Effector memory CD4-positive, alpha-beta T cell (primary cell): ENCODE data around the gene SIMC1.
"Not testable (repeated sequence)": the region's sequence is repeated elsewhere in the genome, so short reads cannot be mapped to it uniquely, and the experiment has no call there.

Source experiments
- DNase-seq, 3 donors: peaks; one replicate each; pipeline ENCODE4 v3.0.0-alpha.2; 2020
- H3K27ac ChIP-seq: 2 replicates; pipeline ENCODE4 v1.7.0; 2013; ENCODE audit warnings: mild to moderate bottlenecking, low read length, moderate library complexity; ENCODE audit not compliant: insufficient read depth, poor library complexity, severe bottlenecking
- H3K27me3 ChIP-seq: replicated peaks from 2 replicates; pipeline ENCODE4 v1.7.0; 2013; ENCODE audit warnings: mild to moderate bottlenecking, low read length; ENCODE audit not compliant: insufficient read depth, control insufficient read depth, poor library complexity, severe bottlenecking
- H3K36me3 ChIP-seq: 2 replicates; pipeline ENCODE4 v1.7.0; 2013; ENCODE audit warnings: mild to moderate bottlenecking, low read length, moderate library complexity; ENCODE audit not compliant: control insufficient read depth, insufficient read depth
- H3K4me1 ChIP-seq: 2 replicates; pipeline ENCODE4 v1.7.0; 2013; ENCODE audit warnings: low read length, mild to moderate bottlenecking; ENCODE audit not compliant: control insufficient read depth, insufficient read depth, poor library complexity, severe bottlenecking
- H3K4me3 ChIP-seq: 2 replicates; pipeline ENCODE4 v1.7.0; 2013; ENCODE audit warnings: low read length, low read depth, mild to moderate bottlenecking; ENCODE audit not compliant: insufficient read depth, poor library complexity, severe bottlenecking
- H3K9me3 ChIP-seq: 2 replicates; pipeline ENCODE4 v1.7.0; 2013; ENCODE audit warnings: mild to moderate bottlenecking, low read length, moderate library complexity; ENCODE audit not compliant: control insufficient read depth

Gene SIMC1

GRCh38 chr5:176244318-176244717 is 6.1 kb downstream of the SIMC1 start:
- not testable (repeated sequence) for H3K27me3 ChIP-seq, H3K4me1 ChIP-seq, H3K4me3 ChIP-seq, H3K36me3 ChIP-seq, H3K9me3 ChIP-seq, DNase-seq, H3K27ac ChIP-seq

- H3K27me3 ChIP-seq, DNase-seq, H3K36me3 ChIP-seq, H3K27ac ChIP-seq, H3K4me1 ChIP-seq, H3K4me3 ChIP-seq, H3K9me3 ChIP-seq: not testable (repeated sequence)
These were observed 6.8 kb downstream of the SIMC1 start for GRCh38 chr5:176245074-176245473.

GRCh38 chr5:176245489-176245888 is 7.3 kb downstream of the SIMC1 start:
- H3K4me3 ChIP-seq, H3K27ac ChIP-seq, H3K9me3 ChIP-seq, H3K4me1 ChIP-seq, H3K36me3 ChIP-seq, H3K27me3 ChIP-seq, DNase-seq: not testable (repeated sequence)

- H3K9me3 ChIP-seq, DNase-seq, H3K4me1 ChIP-seq, H3K27me3 ChIP-seq, H3K4me3 ChIP-seq, H3K27ac ChIP-seq, H3K36me3 ChIP-seq: not testable (repeated sequence)
These were observed 12.5 kb downstream of the SIMC1 start for GRCh38 chr5:176250691-176251090.

- H3K36me3 ChIP-seq, H3K27me3 ChIP-seq, H3K9me3 ChIP-seq, H3K4me3 ChIP-seq, H3K27ac ChIP-seq, DNase-seq, H3K4me1 ChIP-seq: not testable (repeated sequence)
These were observed 13.9 kb downstream of the SIMC1 start for GRCh38 chr5:176252171-176252570.

- not testable (repeated sequence) for H3K4me1 ChIP-seq, H3K9me3 ChIP-seq, H3K27ac ChIP-seq, H3K27me3 ChIP-seq, DNase-seq, H3K4me3 ChIP-seq, H3K36me3 ChIP-seq
These were observed 15.3 kb downstream of the SIMC1 start for GRCh38 chr5:176253370-176254065.

- H3K27ac ChIP-seq, H3K4me1 ChIP-seq, H3K9me3 ChIP-seq, DNase-seq, H3K4me3 ChIP-seq, H3K36me3 ChIP-seq, H3K27me3 ChIP-seq: not testable (repeated sequence)
These were observed 15.8 kb downstream of the SIMC1 start for GRCh38 chr5:176254066-176254393.

- H3K4me1 ChIP-seq, DNase-seq, H3K36me3 ChIP-seq, H3K27me3 ChIP-seq, H3K27ac ChIP-seq, H3K4me3 ChIP-seq, H3K9me3 ChIP-seq: not testable (repeated sequence)
These were observed 19.8 kb downstream of the SIMC1 start for GRCh38 chr5:176257871-176258505.

GRCh38 chr5:176260682-176261081 is 22.5 kb downstream of the SIMC1 start:
- H3K4me1 ChIP-seq, H3K4me3 ChIP-seq, H3K27ac ChIP-seq, H3K36me3 ChIP-seq, H3K9me3 ChIP-seq, H3K27me3 ChIP-seq, DNase-seq: not testable (repeated sequence)

GRCh38 chr5:176266448-176266847 is 28.2 kb downstream of the SIMC1 start:
- not testable (repeated sequence) for H3K27me3 ChIP-seq, H3K27ac ChIP-seq, H3K4me1 ChIP-seq, H3K9me3 ChIP-seq, DNase-seq, H3K36me3 ChIP-seq, H3K4me3 ChIP-seq
